NCI-H2107 treated with DMSO at 0.1 percent for 48 hours (cell line): ENCODE measurements around the gene CD200R1L.

ENCODE experiments used
- DNase-seq: peaks from one replicate; lab custom pipeline; 2025; ENCODE audit not compliant: unreplicated experiment; lab: John Stamatoyannopoulos, UW

CD200R1L gene

DNA sequence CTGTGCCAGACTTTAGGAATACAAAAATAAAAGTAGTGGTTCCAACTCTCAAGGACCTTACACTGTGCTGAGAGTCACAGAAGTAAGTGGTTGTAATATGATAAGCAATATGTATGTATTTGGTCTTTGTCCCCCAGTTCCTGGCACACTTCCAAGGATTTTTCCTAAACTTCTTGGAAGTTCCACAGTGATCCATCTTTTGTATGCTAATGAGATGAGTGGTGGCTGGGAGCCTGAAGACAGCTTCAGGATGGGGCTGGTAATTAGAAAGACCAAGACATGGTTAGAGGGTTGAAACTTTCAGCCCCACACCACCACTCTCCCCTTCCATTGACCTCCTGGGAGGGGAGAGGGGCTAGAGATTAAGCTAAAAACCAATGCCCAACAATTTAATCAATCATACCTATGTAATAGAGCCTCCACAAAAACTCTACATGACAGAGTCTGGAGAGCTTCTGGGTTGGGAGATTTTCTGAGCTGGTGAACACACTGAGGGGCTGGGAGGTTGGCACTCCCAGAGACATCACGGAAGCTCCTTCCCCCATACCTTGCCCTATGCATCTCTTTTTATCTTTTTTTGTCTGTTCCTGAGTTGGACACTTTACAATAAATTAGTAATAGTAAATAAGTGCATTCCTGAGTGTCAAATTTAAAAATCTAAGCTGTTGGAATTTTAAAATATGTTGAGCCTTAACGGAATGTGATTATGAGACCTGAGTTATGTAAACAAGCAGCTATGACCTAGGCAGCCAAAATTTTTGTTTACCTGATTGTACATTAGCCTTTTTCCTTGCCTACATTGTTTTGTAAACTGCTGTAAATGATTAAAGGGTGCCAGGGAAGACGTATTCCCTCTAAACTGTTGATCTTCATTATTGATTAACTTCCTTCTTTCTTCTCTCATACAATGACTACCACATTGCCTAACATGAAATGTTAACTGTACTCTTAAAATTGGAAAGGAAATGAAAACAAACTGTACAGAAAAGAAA lies 24.3 kb downstream of the CD200R1L start:
- DNase-seq = no peak

DNA sequence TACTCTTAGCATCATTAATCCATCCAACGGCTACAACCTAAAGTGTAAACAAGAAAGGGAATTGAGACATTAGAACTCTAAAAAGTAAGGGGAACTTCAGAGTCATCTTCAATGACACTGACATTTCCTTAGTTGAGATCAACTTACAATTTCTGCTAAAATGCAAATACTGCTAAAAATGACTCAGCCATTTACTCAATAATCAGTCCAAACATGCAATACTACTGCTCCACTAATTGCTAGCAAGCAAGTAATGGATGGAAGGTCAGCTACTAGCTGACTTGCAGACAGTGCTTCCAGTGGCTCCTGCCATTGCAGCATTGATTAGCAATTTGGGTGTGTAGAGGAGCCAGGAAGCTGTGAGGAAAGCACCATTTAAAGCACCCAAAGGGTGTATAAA lies 28.4 kb downstream of the CD200R1L start:
- DNase-seq = no peak

DNA sequence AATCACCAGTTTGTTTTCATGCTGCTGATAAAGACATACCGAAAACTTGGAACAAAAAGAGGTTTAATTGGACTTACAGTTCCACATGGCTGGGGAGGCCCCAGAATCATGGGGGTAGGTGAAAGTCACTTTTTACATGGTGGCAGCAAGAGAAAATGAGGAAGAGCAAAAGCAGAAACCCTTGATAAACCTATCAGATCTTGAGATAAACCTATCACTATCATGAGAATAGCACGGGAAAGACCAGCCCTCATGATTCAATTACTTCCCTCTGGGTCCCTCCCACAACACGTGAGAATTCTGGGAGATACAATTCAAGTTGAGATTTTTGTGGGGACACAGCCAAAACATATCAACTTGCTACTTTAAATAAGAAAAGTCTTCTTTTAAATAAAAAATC lies 28.9 kb downstream of the CD200R1L start:
- no peak for DNase-seq

DNA sequence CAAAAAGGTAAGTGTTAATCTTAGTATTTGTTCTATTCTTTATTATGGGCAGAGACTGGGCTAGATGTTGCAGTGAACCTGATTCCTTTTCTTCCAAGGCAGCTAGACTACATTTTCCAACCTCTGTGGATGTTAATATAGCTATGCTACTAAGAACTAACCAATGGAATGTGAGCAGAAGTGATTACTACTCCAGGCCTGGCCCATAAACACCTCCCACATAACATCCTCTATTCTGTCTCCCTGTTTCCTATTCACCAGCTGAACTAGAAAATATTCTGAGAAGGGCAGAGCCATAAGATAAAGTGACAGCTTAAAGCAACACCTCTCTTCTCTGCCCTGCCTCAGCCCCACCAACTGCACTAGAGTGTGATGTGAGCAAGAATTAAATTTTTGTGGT lies 29.4 kb downstream of the CD200R1L start:
- no peak for DNase-seq

DNA sequence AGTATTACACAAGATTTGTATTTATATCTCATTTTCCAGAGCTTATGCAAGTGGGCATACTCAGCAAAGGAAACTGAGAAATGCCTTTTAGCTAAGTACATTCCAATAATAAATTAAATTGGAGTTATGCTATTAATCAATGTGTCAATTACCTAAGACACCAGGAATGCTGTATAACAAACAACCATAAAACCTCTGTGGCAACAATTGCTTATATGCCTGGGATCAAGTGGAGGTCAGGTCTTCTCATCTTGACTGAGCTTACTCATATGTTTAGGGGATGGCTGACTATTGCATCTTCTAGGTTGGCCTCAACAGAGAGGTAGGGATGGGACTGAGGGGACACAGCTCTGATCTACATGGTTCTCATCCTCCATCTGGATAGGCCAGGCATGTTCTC lies 30.7 kb downstream of the CD200R1L start:
- DNase-seq = no peak

DNA sequence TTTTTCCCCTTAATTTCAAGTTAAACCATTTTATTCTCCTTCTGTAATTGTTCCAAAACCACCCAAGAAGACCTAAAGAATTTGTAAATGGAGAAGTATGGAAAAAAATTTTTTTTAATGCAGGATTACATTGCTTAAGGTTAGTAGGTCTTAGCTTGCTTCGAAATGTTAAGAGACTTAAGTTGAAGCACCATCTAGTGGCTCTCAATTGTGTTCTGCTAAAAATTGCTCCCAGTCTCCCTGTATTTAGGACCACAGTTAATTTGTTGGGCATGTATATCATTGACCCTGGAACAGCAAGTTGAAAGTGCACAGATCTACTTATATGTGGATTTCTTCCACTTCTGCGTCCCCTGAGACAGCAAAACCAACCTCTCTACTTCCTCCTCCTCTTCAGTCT lies 32.4 kb downstream of the CD200R1L start:
- DNase-seq = peak; percentile 53

DNA sequence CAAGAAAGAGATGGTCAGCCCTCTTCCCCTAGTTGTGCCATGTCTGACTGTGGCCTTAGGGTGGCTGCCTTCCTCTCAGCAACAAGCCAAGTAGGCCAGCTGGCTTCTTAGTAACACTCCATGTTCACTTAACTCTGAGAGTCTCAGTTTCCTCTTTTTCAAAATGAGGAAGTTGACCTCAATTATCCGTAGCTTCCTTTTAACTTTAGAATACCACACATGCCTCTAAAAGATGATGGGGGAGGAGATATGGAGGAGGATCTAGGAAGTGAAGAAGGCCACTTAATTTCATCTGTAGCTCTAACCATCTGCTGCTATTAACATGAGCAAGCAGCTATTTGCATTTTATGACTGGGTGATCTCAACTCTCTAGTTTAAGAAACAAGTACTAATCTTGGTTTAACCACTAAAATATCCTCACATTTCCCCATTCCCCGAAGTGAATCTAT lies 32.9 kb downstream of the CD200R1L start:
- DNase-seq = no peak

DNA sequence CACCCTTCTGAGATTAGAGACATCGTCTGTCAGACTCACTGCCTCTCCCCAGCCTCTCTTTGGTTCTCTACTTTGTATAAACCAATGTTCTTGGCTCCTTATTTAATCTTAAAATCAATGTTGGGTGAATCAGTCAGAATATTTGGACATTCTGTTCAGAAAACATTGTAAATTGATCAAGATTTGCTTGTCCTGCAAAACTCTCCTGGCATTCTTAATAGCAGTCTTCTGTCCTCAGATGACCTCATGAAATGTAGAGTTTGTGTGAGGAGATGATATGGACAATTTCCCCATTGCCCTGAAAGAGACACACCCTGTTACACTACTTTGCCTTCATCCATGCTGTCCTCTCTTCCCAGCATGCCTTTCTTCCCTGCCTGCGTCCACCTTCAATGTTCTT lies 33.6 kb downstream of the CD200R1L start:
- DNase-seq = no peak

DNA sequence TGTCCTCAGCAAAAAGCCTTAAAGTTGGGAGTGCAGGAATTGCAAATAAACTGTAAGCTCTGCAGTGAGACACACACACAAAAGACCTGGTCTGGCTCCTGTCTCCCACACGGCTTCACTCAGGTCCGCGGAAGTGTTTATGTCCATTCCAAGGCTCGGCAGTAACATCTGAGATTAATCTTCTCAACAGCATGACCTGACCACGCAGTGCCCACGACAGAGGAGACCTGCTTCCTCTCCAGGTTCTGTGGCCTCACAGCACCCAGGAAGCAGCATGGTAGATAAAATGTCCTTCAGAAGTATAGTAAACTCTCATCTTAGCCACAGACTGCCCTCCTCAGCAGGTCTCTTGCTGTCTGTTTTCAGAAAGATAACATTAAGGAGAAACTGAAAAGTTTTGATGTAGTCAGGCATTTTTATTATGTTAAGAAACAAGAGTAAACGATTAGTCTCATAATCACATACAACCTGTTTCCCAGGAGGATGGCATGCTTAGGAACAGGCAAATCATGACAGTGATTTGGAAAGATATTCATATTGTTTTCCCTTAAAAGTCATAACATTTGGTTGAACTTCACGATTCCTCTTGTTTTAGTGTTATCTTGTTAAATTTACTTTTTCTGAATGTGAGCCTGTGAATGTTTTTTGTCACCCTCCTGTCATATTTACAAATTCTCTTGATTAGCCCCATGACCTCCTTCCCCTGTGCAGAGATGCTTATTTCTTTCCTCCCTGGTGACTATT lies 34.6 kb downstream of the CD200R1L start:
- no peak for DNase-seq

DNA sequence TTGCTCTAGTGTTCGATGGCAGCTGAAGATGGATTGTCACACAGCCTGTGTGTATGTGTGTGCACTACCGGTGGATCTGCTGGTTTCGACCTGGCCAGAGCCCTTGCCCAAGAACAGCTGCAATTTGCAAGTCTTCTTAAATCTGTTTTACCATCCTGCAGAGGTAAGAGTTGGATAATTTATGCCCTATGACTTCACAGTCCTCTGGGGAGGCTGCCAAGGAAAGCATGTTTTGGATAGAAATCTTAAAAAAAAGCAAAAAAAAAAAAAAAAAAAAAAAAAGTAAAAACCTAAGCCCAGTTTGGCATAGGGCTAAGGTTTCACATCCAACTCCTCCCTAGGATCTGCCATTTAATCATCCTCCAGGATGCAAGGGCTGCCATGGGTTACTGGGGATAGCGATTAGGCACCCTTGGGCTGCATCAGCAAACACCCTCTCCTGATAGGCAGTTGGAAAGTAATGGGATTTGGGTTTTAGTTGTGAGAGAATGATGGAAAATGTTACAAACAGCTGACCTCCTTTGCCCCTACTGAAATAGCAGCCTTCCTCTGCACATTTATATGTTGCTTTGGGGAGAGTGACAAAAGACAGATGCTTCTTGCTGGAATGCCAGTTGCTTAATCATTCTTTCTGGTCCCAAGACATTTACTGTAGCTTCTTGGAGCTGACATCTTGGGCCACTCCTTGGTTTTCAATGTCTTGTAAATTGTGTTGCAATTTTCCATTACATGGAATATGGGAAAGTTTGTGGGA lies 35.4 kb downstream of the CD200R1L start:
- DNase-seq = no peak

DNA sequence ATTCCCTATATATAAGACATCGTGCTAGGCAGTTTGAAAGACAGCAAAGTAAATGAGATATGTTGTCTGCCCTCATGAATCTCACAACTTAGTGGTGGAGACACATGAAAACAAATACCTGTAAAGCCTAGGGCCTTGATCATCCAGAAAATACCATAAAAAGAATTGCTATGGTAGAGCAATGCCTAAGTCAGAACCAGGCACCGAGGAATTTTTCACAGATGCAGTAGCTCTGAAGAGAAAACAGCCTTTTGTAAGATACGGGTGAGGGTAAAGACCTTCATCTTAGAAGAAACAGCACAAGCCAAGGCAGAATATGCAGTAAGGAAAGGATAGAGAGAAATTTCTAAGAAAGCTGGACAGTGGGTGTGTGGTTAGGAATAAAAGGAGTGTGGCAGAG lies 36.1 kb downstream of the CD200R1L start:
- DNase-seq = no peak

DNA sequence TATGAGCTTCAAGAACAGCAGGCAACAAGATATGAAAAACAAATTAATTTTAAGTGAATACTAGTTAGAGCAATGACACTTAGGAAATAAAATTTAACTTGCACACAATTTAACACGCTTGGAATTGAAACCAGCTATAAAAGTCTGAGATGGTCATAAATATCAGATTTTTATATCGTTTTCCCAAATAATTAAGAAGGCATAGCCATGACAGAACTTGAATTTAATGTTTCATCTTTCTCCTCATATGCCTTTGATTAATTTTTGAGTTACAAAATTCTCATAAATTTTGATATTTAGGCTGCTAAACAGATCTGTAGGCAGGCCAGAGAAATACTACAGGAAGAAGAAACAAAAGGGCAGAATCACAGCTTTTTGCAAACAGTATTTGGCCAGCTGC lies 38.5 kb downstream of the CD200R1L start:
- no peak for DNase-seq

DNA sequence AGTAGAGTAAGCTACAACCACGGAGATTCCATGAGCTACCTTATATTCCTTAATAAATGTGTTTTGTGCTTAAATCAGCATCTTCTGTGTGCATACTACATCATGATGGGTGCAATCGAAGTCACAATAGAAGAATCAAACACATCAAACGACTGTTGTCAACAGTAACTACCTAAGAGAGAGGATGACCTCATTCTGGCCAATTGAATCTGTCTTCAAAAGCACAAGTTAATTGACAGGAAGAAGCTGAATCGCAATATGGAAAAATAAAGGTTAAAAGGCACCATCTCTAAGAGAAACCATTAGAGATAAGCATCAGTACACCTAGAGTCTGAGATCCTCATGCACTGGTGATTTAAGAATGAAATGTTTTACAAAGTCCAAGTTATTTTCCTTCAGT lies 39.0 kb downstream of the CD200R1L start:
- no peak for DNase-seq

DNA sequence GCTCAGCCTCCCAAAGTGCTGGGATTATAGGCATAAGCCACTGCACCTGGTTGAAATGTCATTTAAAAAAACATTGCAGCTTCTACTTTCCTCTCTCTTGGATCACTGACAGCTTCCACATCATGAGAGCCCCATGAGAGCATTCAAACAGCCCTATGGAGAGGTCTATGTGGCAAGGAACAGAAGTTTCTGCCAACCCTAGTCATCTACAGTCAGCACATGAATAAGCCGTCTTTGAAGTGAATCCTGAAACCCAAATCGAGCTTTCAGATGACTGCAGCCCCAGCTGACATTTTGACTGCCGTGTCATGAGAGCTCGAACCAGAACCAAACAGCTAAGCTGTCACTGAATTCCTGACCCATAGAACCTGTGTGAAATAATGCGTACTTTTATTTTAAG lies 39.8 kb downstream of the CD200R1L start:
- no peak for DNase-seq

DNA sequence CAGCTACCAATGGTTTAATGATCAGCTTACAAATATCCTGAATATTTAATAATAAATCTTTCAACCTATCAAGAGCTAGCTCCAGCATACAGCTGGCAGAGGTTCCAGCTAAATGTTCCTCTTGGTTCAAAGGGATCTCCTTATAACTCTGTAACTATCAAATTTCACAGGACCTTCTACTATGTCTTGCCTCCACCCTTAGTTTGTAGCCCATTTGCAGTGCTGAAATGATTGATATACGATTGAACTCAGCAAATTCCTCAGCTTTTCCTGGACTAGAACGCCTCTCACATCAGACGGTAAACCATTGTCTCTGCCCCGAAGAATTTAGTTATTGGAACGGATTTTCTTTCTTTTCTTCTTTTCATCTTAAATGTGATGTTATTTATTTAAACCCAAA lies 41.5 kb downstream of the CD200R1L start:
- no peak for DNase-seq

DNA sequence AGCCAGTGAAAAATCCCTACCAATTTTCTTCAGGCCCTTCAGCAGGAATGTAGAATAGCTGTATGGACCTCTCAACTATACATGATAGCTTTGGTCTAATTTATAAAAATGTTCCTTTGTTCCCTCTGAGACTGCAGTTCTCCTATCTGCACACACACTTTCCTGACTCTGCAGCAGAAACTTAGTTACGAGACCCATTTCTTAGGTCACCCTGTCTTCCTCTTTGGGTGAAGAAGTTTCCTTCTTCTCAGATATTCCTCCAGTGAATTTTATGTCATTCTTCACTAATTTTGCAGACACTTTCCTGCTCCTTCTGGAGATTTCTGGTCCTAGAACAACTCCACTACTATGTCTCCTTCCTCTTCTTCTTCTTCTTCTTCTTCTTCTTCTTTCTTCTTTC lies 42.6 kb downstream of the CD200R1L start:
- DNase-seq = no peak

DNA sequence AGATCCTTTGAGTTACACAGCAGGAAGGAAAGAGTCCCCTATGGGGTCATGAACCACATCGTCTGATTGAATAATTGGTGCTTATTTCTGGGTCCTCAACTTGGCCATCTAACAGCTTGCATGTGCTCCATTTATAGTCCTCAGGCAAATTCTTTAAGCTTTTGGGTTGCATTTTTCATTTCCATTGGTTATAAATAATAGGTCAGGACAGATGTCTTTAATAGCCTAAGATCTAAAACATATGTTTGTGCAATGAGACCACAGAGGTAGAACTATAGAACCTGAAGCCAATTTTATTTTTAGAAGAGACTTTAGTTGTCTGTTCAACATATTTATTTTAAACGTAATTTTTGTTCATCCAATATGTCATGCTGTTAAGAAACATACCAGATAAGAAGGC lies 43.2 kb downstream of the CD200R1L start:
- DNase-seq = no peak

DNA sequence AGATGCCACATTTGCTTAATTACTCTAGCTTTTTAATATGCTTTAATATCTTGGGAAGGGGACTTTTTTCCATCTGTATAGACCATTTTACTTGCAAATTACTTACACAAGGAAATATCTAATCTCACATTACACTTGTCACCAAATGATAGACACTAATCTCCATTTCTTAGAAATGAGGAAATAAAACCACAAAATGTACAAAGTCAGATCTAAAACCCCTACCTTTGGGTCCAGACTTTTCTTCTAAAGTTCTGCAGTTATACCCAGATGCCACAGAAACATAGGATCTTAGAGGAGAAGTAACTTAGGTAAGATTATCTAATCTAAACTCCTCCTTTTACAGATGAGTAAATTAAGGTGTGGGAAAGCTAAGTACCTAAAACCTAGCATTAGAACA lies 44.3 kb downstream of the CD200R1L start:
- no peak for DNase-seq

DNA sequence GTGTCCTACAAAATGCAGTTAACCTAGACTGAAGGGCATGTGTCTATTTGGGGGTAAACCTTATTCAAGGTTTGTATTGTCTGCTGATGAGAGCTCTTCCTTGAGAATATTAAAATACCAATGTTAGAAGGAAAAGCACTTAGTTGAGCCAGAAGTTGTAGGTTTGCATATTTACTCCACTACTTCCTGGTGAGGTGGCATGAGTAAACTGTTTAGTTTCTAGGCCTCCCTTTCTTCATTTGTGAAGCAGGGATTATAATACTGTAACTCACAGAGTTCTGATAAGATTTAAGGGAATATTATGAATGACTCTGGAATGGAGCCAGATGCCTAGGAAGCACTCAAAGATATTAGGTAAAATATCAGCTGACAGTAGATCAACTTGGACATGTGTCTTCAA lies 46.7 kb downstream of the CD200R1L start:
- DNase-seq = no peak

DNA sequence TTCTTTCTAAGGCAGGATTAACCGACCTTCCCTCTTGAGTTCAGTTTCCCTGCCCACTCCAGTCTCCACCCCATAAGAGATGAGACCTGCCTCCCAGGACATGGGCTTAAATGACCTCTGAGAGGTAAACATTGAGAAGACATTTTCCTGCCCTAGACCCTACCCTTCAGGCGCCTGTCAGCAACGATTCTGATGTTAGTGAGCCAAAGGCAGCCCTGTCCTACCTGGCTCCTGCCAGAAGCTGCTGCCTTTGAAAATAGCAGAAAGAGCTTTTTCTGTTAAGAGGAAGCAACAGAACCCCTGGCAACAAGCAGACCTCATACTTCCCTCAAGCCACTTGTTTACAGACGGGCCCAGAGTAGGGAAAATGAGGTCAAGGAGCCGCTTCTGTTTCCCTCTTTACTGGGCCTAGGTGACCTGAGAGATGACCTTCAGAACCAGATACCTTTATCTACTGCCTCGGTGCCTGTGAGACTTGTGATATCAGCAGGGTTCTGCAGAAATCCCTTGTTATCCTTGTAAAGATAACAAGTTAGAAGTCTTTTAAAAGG lies 52.0 kb downstream of the CD200R1L start:
- no peak for DNase-seq
